HEK293 (cell line): ENCODE results near the gene PITHD1.

Experiments
- CTCF ChIP-seq: fragments of 450-650 bp; formaldehyde crosslinking; IDR thresholded peaks from 2 replicates; pipeline ENCODE4 v1.5.1; 2016; ENCODE audit warnings: missing biosample characterization, missing genetic modification characterization
- REST ChIP-seq: fragments of 450-650 bp; formaldehyde crosslinking; IDR thresholded peaks from 2 replicates; pipeline ENCODE4 v1.5.1; 2016; ENCODE audit warnings: missing biosample characterization, missing genetic modification characterization
- TCF7L2 ChIP-seq: IDR thresholded peaks from 2 replicates; pipeline ENCODE4 v1.6.1; 2011; ENCODE audit warnings: low read depth, mild to moderate bottlenecking, inconsistent platforms, low read length, moderate library complexity, borderline replicate concordance
- ZBTB17 ChIP-seq: fragments of 450-650 bp; formaldehyde crosslinking; IDR thresholded peaks from 2 replicates; pipeline ENCODE4 v1.5.1; 2016; ENCODE audit warnings: missing biosample characterization, missing genetic modification characterization
- ZBTB21 ChIP-seq: fragments of 450-650 bp; formaldehyde crosslinking; IDR thresholded peaks from 2 replicates; pipeline ENCODE4 v1.5.1; 2017; ENCODE audit warnings: missing biosample characterization, missing genetic modification characterization
- ZNF2 ChIP-seq: fragments of 450-650 bp; formaldehyde crosslinking; IDR thresholded peaks from 2 replicates; pipeline ENCODE4 v1.5.1; 2016; ENCODE audit warnings: missing biosample characterization, missing genetic modification characterization
- ZNF223 ChIP-seq: fragments of 450-650 bp; formaldehyde crosslinking; IDR thresholded peaks from 2 replicates; pipeline ENCODE4 v1.5.1; 2016; ENCODE audit warnings: missing biosample characterization, missing genetic modification characterization
- ZNF274 ChIP-seq, 2 experiments: fragments of 200-500 bp in 1 of 2; fragments of 450-650 bp in 1 of 2; sonication (Bioruptor generic) in 1 of 2; formaldehyde crosslinking in 1 of 2; IDR thresholded peaks; 2 replicates each; pipeline versions ENCODE4 v1.5.1 to v1.6.1; 2014 to 2016; ENCODE audit warnings: borderline replicate concordance in 1 of 2, inconsistent platforms in 1 of 2, low read length in 1 of 2, missing biosample characterization in 1 of 2, missing genetic modification characterization in 1 of 2
- ZNF510 ChIP-seq: fragments of 450-650 bp; formaldehyde crosslinking; IDR thresholded peaks from 2 replicates; pipeline ENCODE4 v1.5.1; 2018; ENCODE audit warnings: mild to moderate bottlenecking, missing genetic modification characterization, missing biosample characterization; ENCODE audit not compliant: insufficient replicate concordance

- no peak for TF ChIP-seq CTCF (tag by site-specific recombination)
- TF ChIP-seq ZNF510 (tag by site-specific recombination): no peak
- no peak for TF ChIP-seq ZNF274 (IDR thresholded peaks at IDR 0.05; ENCODE audit: low read length)
- TF ChIP-seq ZNF274 (tag by site-specific recombination; IDR thresholded peaks at IDR 0.05; ENCODE audit: borderline replicate concordance): no peak
- TF ChIP-seq ZBTB21 (tag by site-specific recombination): no peak
- TF ChIP-seq REST: no peak
- no peak for TF ChIP-seq ZNF223 (tag by site-specific recombination)
- TF ChIP-seq ZBTB17: no peak
- TF ChIP-seq TCF7L2: no peak
- TF ChIP-seq ZNF2 (tag by site-specific recombination): no peak
Measured at GRCh38 chr1:23792151-23792945, 14.1 kb downstream of the PITHD1 start.
